ENCODE data around the gene DIPK1B.

Gene DIPK1B

DNA sequence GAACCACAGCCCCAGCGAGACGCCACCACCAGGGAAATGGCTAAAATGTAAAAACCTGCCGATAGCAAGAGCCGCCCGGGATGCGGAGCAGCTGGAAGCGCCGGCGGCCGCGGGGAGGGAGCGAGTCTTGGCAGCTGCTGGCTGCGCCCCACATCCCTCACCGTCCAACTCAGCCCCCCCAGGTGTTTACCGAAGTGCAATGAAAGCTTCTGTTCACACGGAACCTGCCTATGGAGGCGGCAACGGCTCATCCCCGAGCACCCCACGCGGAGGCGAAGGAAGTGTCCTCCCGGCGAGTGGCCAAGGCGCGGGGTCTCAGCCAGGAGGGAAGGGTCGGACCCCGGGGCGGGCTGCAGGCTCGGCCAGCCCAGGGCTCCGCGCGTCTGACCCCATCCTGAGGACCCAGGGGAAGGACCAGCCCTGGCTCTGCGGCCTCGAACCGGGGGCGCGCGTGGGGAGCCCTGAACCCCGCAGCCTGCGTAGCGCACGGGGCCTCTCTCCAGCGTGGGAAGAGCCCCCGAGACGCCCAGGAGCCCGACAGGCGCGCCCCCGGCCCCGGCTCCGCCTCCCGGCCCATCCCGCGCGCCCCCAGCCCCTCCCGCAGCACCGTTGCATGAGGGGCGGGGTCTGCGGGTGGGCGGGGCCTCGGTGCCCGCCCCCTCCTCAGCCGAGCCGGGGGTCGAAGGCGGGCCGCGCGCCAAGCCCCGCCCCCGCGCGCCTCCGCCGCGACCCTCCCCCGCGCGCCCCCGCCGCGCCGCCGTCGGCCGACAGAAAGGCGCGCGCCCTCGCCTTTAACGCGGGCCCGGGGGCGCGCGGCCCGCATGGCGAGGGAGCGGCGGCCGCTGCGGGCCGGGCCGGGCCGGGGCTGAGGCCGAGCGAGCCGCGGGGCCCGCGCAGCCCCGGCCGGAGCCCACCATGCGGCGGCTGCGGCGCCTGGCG lies at the start of gene DIPK1B:
TSS of gene DIPK1B (plus strand) at position 822 of the 939 bp plus-strand sequence. CDS start at position 916, 94 bp downstream.
- DNase-seq, result no peak

DNA sequence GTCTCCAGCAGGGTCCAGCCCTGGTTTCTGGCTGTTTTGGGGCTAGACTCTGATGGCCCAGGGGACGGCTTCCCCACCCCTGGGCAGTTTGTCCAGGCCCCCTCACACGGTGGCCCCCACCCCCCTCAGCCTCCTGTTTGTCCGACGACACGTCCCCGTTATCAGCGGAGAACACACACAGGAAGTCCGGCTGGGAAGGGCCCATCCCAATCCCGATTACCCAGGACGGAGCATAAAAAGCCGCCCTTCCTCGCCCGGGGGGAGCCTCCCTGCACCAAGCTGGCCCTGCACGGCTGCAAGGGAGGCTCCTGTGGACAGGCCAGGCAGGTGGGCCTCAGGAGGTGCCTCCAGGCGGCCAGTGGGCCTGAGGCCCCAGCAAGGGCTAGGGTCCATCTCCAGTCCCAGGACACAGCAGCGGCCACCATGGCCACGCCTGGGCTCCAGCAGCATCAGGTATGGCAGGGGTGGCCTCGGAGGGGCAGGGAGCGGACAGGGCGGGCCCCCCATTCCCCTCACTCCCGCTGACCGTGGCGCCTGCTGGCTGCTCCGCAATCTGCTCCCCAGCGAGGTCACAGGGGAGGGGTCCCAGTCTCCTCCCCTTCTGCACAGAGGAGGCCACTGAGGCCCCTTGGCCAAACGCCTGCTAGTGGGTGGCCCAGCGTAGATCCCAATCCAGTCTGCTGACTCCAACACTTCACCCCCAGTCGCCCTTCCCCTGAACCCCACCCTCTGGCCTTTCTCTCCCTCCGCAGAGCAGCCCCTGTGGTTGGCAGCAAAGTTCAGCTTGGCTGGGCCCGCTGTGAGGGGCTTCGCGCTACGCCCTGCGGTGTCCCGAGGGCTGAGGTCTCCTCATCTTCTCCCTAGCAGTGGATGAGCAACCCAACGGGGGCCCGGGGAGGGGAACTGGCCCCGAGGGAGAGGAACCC lies 49.5 kb upstream of the DIPK1B start, which contains the start of gene EGFL7:
TSS of gene EGFL7 (plus strand) at position 261 of the 926 bp plus-strand sequence. CDS start 5,367 bp downstream, outside the sequence.
- no peak for DNase-seq

DNA sequence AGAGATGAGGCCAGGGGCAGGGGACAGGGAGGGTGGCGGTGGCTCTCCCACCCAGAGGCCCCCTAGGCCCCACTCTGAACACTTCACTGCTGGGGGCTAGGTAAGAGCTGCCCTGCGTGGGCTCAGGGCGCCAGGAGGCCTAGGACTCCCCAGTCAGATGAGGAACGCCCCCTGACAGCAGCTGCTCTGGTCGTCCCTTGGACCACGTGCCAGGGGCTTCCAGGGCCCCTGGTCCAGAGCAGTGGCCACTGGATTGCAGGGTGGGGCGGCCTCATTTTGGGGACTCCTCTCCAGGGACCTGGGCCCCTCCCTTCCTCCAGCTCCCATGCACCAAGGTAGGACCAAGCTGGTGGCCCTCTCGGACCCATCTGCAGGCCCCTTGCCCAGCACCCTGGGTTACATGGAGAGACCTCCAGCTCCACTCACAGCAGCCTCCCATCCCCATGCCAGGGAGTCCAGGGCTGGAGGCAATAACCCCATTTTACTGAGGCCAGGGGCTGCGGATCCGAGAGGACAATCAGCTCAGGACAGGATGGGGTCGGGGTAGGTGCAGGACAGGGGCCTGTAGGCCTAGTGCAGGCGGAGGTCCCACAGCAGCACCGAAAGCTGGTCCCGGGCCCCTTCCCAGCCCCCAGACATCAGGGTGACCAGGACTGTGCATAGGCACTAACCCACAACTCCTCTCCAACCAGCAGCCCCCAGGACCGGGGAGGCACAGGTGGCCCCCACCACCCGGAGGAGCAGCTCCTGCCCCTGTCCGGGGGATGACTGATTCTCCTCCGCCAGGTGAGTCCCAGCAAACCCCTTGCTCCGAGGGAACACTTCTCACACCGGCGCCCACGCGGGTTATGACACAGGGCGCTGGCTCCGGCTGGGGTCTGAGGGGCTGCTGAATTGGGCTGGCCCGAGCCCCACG lies 48.1 kb upstream of the DIPK1B start:
- DNase-seq, result no peak

GRCh38 chr9:136665111-136665703 lies 47.2 kb upstream of the DIPK1B start:
- DNase-seq, result no peak

- no peak for DNase-seq
Measured at GRCh38 chr9:136665704-136666371, 46.5 kb upstream of the DIPK1B start.

DNA sequence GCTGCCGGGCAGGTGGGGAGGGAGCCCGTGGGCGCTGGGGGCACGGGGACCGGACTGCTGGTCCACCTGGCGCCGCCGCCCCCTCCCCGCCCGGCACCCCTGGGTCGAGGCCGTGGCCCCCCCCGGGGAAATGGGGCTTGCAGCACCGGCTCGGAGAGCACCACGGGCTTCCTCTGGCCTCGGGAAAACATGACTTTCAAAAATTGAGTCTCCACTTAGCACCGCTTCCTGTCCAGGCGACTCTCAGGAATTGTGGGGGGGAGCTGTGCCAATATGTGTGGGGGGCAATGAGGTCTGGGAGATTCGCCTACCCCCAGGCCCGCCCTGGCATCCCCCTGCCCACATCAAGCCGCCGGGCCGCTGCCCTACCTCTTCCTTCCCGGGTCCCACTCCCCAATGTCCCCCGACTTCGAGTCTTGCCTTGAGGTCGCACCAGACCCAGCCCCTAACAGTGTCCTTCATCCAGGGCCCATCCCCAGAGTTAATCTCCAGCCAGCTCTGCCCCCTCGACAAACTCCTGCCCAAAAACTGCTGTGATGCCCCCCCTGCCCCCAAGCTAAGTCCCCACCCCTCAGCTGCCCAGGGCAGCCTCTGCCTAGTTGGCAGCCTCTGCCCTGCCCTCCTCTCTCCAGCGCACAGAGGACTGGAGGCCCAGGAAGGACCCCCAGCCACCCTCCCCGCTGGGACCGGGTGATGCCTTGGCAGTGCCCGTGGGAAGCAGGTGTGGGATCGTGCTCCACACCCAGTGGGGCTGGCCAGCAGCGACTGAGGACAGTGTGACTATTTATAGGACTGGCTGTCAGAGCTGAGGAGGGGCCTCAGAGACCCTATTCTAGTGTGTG lies 45.8 kb upstream of the DIPK1B start:
- DNase-seq, result no peak

- DNase-seq, result no peak
Measured at GRCh38 chr9:136667214-136667939, 45.0 kb upstream of the DIPK1B start.

DNA sequence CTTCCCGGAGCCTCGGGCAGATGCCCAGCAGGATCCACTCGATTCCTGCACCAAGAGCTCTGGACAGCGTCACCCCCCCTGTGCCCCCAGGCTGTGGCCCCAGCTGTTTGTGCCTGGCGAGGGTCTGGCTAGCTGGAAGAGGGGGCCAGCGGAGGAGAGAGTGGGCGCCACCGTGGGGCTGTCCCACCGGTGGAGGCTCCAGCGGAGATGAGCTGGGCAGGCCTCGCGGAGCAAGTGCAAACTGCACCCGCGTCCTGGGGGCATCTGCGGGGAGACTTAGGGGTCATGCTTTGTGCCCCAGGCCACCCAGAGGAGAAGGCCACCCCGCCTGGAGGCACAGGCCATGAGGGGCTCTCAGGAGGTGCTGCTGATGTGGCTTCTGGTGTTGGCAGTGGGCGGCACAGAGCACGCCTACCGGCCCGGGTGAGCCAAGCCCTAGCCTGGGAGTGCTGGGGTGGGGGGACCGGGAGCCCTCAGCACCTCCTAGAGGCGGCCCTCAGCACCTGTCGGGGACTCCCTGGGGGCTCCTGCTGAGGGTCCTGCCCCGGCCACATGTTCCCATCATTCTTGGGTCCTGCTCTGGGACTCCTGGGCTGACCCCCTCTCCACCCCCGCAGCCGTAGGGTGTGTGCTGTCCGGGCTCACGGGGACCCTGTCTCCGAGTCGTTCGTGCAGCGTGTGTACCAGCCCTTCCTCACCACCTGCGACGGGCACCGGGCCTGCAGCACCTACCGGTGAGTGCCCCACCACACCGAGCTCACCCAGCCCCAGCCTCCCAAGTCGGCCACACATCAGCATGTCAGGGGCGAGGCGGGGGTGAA lies 44.2 kb upstream of the DIPK1B start:
- DNase-seq, result no peak

GRCh38 chr9:136668983-136669790 lies 43.2 kb upstream of the DIPK1B start:
- DNase-seq, result no peak

DNA sequence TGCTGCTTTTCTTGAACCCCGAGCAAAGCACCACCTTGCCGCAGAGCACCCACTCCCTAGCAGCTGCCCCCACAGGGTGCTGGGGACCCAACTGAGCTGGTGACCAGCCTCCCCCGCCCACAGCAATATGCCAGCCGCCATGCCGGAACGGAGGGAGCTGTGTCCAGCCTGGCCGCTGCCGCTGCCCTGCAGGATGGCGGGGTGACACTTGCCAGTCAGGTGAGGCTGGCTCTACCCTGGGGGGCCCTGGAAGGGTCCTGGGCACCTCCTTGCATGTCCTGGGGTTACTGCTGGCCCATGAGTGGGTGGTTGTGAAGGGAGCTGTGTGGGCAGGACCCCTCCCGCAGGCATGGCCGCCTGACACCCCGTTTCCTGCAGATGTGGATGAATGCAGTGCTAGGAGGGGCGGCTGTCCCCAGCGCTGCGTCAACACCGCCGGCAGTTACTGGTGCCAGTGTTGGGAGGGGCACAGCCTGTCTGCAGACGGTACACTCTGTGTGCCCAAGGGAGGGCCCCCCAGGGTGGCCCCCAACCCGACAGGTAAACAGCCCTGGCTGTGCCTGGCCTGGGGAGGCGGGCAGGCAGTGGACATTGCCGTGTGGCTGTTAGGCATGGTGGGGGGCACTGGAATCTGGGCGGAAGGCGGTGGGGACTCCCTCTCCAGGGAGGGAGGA lies 42.4 kb upstream of the DIPK1B start:
- no peak for DNase-seq

DNA sequence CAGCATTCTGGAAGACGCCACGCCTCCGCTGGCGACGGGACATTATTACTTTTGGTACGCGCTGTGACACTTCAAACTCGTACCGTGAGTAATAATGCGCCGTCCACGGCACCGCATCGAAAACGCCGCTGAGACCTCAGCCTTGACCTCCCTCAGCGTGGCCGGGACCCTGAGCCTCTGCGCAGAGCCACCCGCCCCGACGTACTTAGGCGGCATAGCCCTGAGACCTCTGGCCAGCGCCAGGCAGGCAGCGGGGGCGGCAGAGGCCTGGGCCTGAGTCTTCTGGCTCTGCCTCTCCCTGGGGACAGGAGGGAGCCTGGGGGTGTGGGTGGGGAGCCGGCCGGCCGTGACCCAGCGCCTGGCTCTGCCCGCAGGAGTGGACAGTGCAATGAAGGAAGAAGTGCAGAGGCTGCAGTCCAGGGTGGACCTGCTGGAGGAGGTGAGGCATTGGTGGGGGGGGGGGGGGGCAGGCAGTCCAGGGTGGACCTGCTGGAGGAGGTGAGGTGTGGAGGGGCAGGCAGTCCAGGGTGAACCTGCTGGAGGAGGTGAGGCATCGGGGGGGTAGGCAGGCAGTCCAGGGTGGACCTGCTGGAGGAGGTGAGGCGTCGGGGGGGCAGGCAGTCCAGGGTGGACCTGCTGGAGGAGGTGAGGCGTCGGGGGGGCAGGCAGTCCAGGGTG lies 41.7 kb upstream of the DIPK1B start:
- DNase-seq, result no peak

- DNase-seq, result no peak
Measured at GRCh38 chr9:136671254-136671614, 41.1 kb upstream of the DIPK1B start.

GRCh38 chr9:136671646-136672430 lies 40.5 kb upstream of the DIPK1B start:
- peak; percentile 29 for DNase-seq

- no peak for DNase-seq
Measured at GRCh38 chr9:136672431-136673087, 39.8 kb upstream of the DIPK1B start.

All from activated CD4-positive, alpha-beta T cell treated with anti-CD3 and anti-CD28 coated beads for 1 hour (primary cell).